Vagina (tissue), 2 donors: Measurements from ENCODE around the gene PEX11B.

ENCODE experiments used
- POLR2AphosphoS5 ChIP-seq, 2 donors: sonication (generic); formaldehyde crosslinking; IDR thresholded peaks; one replicate each; pipeline ENCODE4 v1.9.0; 2017; ENCODE audit warnings: antibody characterized with exemption in 2 of 2, mild to moderate bottlenecking in 2 of 2, low read depth in 1 of 2; ENCODE audit not compliant: insufficient read depth in 1 of 2
- TF ChIP-seq, protein P1 (sequence below), 3 experiments: fragments of 450-650 bp in 2 of 3; fragments of 200-600 bp in 1 of 3; sonication (generic) in 1 of 3; IDR thresholded peaks; one replicate each; pipeline ENCODE4 v1.5.1; 2017 to 2019; ENCODE audit warnings: antibody characterized with exemption in 3 of 3, mild to moderate bottlenecking in 2 of 3, moderate library complexity in 2 of 3

GRCh38 chr1:145944532-145944931 is 26.0 kb upstream of the PEX11B start:
- TF ChIP-seq, protein P1, sequence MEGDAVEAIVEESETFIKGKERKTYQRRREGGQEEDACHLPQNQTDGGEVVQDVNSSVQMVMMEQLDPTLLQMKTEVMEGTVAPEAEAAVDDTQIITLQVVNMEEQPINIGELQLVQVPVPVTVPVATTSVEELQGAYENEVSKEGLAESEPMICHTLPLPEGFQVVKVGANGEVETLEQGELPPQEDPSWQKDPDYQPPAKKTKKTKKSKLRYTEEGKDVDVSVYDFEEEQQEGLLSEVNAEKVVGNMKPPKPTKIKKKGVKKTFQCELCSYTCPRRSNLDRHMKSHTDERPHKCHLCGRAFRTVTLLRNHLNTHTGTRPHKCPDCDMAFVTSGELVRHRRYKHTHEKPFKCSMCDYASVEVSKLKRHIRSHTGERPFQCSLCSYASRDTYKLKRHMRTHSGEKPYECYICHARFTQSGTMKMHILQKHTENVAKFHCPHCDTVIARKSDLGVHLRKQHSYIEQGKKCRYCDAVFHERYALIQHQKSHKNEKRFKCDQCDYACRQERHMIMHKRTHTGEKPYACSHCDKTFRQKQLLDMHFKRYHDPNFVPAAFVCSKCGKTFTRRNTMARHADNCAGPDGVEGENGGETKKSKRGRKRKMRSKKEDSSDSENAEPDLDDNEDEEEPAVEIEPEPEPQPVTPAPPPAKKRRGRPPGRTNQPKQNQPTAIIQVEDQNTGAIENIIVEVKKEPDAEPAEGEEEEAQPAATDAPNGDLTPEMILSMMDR (IDR thresholded peaks at IDR 0.05): no peak
- TF ChIP-seq POLR2AphosphoS5 (IDR thresholded peaks at IDR 0.05; ENCODE audit: insufficient read depth in 1 of 2, low read depth in 1 of 2): no peak
